B cell (primary cell): ENCODE results near the gene IL25.

Experiments used
- CTCF ChIP-seq: fragments of 200-600 bp; IDR thresholded peaks from one replicate; pipeline ENCODE4 v1.8.0; 2022; ENCODE audit warnings: antibody characterized with exemption, mild to moderate bottlenecking
- EZH2 ChIP-seq: IDR thresholded peaks from 2 replicates; pipeline ENCODE4 v1.6.1; 2012; ENCODE audit warnings: borderline replicate concordance, low read depth, mild to moderate bottlenecking, moderate library complexity, low read length; ENCODE audit not compliant: insufficient read depth, poor library complexity, severe bottlenecking

GRCh38 chr14:23416801-23417200, 44.2 kb downstream of the IL25 start:
- TF ChIP-seq CTCF, result no peak
- no peak for TF ChIP-seq EZH2
